IMR-90 (cell line): Measurements from ENCODE around the gene GSDMA. TPM values are rescaled to one million over a fixed set of nuclear protein-coding genes. Genes with fewer than 3 reads are reported as not detected.

Source experiments
- MXI1 ChIP-seq: IDR thresholded peaks from 2 replicates; pipeline ENCODE4 v1.6.1; 2012; ENCODE audit warnings: low read depth, mild to moderate bottlenecking, low read length, moderate library complexity, borderline replicate concordance
- polyA plus RNA-seq, 3 experiments: library from polyadenylated mRNA; depleted of rRNA; stranded (reverse); fragments of >200 nt; gene quantifications; 2 replicates each; pipeline ENCODE4 v1.2.3, GENCODE V29; 2012; ENCODE audit warnings: low replicate concordance in 1 of 3
- total RNA-seq: library from RNA; depleted of rRNA; stranded (reverse); fragments of >200 nt; gene quantifications from 2 replicates; pipeline ENCODE4 v1.2.3, GENCODE V29; 2012
- TF ChIP-seq, protein P1 (sequence below): fragments of 150-350 bp; IDR thresholded peaks from 2 replicates; pipeline ENCODE4 v1.6.1; 2016; ENCODE audit warnings: low read depth, mild to moderate bottlenecking, low read length, moderate library complexity, borderline replicate concordance

GSDMA gene
- total and polyA plus RNA-seq, 2 of the 4 experiments (the other 2 are of a cell fraction) = not detected

GRCh38 chr17:39927101-39927928, 35.5 kb upstream of the GSDMA start, which contains the start of the genes LRRC3C and ORMDL3 (continued):
- TF ChIP-seq, protein P1, sequence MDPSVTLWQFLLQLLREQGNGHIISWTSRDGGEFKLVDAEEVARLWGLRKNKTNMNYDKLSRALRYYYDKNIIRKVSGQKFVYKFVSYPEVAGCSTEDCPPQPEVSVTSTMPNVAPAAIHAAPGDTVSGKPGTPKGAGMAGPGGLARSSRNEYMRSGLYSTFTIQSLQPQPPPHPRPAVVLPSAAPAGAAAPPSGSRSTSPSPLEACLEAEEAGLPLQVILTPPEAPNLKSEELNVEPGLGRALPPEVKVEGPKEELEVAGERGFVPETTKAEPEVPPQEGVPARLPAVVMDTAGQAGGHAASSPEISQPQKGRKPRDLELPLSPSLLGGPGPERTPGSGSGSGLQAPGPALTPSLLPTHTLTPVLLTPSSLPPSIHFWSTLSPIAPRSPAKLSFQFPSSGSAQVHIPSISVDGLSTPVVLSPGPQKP = no peak
- TF ChIP-seq MXI1 = no peak
